ENCODE results near the gene MYLK4.

GRCh38 chr6:2680264-2680922 is 70.3 kb downstream of the MYLK4 start:
- TF ChIP-seq CTCF (conservative IDR thresholded peaks at IDR 0.05 in 1 of 2, IDR thresholded peaks at IDR 0.05 in 1 of 2; ENCODE audit: low read depth in 1 of 2, low read length in 2 of 2) = no peak
- TF ChIP-seq EZH2 (IDR thresholded peaks at IDR 0.05; ENCODE audit: low read length, missing control alignments) = no peak
